ENCODE results near the gene ZBTB25.
"Not testable (repeated sequence)": the region's sequence is repeated elsewhere in the genome, so short reads cannot be mapped to it uniquely, and the experiment has no call there.

The ZBTB25 gene, protein sequence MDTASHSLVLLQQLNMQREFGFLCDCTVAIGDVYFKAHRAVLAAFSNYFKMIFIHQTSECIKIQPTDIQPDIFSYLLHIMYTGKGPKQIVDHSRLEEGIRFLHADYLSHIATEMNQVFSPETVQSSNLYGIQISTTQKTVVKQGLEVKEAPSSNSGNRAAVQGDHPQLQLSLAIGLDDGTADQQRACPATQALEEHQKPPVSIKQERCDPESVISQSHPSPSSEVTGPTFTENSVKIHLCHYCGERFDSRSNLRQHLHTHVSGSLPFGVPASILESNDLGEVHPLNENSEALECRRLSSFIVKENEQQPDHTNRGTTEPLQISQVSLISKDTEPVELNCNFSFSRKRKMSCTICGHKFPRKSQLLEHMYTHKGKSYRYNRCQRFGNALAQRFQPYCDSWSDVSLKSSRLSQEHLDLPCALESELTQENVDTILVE

DNA sequence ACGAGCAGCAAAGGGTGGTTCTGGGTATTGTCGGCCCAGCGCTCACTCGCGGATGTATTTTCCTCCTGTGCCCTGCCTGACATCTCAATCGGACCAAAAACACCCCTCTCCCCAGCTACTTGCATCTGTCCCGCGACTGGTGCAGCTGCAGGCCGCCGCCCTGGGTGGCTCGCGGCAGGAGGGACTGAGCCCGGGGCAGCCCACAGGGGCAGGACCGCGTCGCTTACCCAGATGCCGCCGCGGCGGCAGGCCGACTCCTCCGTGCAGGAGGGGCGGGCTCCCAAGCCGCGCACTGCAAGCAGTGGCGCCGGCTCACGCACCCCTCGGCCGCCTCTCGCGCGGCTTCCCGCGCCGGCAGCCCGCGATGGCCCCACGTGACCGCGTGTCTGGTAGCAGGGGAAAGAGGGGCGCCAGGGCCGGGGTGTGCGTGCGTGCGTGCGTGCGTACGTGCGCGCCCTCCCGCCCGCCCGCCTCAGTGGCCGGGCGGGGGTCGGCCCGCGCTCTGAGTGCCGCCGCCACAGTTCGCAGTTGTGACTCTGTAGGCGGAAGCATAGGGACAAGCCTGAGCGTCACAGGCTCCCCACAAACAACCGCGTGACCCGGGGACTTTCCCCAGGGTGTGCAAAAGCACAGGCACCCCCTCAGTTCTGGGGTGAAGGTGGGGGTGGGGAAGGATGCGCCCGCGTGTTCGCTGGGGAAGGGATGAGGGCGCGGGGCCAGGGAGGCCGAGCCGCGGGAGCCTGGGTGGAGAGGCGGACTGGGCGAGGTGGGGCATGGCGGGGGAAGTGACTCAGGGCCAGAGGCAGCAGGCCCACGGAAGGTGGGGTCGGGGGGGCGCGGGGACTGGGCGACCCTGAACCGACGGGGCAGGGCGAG lies at the start of gene ZBTB25:
ZBTB25 (minus strand) TSS at position 405 of the 876 bp plus-strand sequence. CDS start 13,305 bp downstream, outside the sequence.
- DNase-seq, result no peak

DNA sequence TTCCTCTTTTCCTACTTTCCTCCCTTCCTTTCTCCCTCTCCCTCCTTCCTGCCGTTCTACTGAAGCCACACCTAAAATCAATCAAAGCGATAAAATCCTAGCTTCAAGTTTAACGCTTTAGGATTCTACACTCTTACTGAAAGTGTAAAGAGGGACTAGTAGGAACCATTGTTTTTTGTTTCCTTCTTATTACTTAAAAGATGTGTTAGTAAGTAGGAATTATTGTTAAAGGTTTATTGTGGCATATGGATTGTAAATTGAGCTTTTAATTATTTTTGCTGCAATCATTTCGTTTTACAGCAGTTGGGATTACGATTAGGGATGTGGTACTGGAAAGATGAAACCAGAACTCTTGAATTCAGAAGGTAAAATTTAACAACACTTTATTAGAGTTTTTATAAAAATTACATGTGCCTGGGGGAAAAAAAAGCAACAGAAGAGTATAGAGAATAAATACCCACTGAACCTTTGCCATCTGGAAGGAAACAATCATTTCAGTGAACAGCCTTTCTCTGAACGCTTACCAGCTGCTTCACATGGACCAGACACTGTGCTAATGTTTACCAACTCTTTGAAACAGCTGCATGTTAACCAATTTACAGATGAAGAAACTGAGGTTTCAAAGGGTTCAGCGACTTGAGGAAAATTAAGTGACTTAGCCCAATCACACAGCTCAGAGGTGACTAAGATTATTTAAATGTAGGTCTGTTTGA lies 47.1 kb upstream of the ZBTB25 start:
- DNase-seq, result no peak

DNA sequence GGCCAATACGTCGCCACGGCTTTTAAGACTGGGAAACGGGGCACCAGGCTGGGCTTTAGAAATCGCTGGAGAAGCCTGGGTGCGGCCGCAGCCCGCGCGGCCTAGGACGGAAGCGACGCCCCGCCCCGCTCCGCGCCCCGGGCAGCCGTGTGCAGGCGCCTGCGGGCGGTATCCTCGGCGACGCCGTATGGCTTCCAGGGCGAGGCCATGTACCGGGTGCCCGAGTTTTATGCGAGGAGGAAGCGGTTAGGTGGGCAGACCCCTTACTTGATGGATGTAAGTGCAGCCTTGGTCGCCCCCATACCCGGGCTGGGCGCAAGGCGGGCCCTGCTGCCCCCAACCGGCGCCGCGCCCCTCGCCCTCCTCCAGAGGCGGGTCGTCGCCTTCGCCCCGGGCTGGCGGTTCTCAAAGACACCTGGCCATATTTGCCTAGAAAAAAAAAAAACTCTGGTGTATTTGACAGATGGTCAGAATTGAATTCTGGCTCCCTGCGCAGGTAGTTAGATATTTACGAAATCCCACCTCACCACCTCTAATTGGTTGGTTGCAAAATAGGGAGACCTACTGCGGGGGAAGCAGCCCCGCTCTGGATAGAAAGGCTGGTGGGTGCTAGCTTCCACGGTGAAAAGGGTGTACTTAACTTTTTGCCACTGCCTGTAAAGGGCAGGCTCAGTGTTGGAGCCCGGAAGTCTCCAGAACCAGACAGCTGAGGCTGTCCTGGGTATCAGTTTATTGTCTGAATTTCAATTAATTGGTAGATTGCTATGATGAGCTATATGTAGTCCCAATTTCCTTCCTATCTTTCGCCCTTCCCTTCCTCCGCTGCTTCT lies 46.4 kb upstream of the ZBTB25 start, which contains the start of gene PPP1R36:
PPP1R36 (plus strand) TSS at position 171 of the 830 bp plus-strand sequence; CDS start at position 208, 37 bp downstream.
- no peak for DNase-seq

DNA sequence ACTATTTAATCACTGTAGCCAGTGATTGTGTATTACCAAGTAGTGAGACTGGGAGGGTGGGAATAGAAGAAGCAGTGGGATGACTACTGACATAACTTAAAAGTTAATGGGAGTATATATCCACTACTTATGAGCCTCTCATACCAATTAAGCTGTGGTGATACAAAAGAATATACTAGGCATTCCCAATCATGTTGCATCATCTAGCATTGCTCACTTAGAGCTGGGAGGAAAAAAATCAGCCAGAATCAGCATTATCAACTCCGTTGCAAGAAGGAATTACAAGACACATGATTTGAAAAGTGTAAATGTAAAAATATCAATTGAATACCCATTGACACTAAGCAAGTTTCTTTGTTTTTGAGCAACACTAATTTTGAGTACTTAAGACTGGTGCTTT lies 45.4 kb upstream of the ZBTB25 start:
- DNase-seq, result no peak

DNA sequence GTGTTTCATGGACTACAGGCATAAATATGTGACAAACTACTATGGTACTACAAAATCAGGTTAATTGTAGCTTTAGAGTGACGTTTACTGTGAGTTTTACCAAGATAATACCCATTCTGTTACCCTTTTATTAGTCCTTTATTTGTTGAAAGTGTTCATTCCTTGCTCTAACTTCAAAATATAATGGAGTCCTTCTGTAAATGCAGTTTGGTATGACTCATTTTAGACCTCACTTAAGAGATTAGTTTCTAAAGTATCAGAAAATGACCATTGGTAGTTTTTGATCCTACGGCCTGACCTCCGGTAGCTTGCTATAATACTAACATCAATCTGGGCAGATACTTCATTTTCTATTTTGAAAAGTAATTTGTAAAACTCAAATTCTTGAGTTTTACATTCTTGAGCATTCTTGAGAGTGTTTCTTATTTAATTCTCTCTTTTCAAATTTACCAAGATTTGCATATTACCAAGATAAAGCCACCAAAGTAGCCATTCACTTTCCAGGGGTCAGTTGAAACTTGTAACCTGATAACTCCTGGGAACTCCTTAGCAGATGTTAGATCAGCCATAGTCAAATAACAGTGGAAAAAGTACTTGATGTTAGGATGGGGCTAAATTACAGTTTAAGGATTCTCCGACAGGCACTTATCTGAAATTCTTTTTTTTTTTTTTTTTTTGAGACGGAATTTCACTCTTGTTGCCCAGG lies 41.1 kb upstream of the ZBTB25 start:
- no peak for DNase-seq

DNA sequence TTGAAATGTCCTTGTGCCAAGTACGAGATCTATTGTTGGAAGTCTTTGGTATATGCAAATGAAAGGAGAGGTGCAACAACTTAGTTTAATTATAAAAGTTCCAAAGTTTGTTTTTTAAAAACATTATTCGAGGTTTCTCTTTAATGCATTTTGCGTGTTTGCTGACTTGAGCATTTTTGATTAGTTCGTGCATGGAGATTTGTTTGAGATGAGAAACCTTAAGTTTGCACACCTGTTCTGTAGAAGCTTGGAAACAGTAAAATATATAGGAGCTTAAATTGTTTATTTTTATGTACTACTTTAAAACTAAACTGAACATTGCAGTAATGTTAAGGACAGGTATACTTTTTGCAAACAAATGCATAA lies 39.2 kb upstream of the ZBTB25 start:
- DNase-seq, result no peak

DNA sequence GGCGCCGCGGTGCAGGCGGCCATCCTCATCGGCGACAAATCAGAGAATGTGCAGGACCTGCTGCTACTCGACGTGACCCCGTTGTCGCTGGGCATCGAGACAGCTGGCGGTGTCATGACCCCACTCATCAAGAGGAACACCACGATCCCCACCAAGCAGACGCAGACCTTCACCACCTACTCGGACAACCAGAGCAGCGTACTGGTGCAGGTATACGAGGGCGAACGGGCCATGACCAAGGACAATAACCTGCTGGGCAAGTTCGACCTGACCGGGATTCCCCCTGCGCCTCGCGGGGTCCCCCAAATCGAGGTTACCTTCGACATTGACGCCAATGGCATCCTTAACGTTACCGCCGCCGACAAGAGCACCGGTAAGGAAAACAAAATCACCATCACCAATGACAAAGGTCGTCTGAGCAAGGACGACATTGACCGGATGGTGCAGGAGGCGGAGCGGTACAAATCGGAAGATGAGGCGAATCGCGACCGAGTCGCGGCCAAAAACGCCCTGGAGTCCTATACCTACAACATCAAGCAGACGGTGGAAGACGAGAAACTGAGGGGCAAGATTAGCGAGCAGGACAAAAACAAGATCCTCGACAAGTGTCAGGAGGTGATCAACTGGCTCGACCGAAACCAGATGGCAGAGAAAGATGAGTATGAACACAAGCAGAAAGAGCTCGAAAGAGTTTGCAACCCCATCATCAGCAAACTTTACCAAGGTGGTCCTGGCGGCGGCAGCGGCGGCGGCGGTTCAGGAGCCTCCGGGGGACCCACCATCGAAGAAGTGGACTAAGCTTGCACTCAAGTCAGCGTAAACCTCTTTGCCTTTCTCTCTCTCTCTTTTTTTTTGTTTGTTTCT lies 38.6 kb upstream of the ZBTB25 start:
- DNase-seq, result no peak

DNA sequence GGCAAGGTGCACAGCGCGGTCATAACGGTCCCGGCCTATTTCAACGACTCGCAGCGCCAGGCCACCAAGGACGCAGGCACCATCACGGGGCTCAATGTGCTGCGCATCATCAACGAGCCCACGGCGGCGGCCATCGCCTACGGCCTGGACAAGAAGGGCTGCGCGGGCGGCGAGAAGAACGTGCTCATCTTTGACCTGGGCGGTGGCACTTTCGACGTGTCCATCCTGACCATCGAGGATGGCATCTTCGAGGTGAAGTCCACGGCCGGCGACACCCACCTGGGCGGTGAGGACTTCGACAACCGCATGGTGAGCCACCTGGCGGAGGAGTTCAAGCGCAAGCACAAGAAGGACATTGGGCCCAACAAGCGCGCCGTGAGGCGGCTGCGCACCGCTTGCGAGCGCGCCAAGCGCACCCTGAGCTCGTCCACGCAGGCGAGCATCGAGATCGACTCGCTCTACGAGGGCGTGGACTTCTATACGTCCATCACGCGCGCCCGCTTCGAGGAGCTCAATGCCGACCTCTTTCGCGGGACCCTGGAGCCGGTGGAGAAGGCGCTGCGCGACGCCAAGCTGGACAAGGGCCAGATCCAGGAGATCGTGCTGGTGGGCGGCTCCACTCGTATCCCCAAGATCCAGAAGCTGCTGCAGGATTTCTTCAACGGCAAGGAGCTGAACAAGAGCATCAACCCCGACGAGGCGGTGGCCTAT lies 37.8 kb upstream of the ZBTB25 start:
- no peak for DNase-seq

DNA sequence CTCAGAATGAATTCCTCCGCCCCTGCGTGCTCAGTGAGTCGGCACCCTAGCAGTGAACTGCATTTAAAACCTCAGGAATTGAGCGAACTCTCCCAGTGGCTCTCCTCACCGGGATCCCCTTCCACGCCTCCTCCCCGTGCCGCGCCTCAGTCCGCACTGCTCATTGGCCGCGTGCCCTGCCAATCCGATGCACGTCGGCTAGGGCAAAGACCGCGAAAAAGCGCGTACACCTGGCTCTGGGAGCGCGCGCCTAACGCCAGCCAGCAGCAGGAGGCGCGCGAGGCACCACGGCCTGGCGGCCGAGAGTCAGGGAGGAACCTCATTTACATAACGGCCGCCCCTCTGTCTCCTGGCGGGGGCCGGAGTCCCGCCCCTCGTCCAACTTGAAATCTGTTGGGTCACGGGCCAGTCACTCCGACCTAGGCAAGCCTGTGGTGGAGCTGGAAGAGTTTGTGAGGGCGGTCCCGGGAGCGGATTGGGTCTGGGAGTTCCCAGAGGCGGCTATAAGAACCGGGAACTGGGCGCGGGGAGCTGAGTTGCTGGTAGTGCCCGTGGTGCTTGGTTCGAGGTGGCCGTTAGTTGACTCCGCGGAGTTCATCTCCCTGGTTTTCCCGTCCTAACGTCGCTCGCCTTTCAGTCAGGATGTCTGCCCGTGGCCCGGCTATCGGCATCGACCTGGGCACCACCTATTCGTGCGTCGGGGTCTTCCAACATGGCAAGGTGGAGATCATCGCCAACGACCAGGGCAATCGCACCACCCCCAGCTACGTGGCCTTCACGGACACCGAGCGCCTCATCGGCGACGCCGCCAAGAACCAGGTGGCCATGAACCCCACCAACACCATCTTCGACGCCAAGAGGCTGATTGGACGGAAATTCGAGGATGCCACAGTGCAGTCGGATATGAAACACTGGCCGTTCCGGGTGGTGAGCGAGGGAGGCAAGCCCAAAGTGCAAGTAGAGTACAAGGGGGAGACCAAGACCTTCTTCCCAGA lies 36.9 kb upstream of the ZBTB25 start, which contains the start of gene HSPA2:
HSPA2 (plus strand) TSS at position 534 of the 995 bp plus-strand sequence; CDS start at position 643, 109 bp downstream.
- DNase-seq, result peak; percentile 95

DNA sequence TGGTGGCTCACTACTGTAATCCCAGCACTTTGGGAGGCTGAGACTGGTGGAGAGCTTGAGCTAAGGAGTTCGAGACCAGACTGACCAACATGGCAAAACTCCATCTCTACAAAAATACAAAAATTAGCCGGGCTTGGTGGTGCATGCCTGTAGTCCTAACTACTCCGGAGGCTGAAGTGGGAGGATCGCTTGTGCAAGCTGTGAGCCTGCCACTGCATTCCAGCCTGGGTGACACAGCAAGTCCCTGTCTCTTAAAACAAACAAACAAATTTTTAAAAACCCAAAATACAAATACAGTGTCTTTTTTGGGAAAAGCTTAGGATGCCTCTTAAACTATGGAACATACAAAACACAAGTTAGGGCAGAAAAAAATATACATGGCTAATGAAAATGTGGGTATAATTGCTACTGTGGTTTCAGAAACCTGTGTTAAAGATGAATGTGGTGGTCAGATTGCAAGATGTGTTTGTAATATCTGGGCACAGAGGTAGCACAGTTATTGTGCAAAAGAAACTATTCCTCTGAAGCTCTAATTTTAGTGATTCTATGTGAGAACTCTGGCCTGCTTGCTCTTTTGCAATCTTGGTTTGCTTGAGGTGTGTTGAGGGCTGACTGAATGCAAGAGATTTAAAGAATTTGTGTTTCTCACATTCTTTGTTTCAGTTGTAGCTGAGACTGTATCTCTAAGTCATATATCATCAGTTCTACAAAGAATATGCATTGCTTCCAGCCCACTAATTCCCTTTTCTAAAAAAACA lies 33.0 kb upstream of the ZBTB25 start:
- DNase-seq, result no peak

DNA sequence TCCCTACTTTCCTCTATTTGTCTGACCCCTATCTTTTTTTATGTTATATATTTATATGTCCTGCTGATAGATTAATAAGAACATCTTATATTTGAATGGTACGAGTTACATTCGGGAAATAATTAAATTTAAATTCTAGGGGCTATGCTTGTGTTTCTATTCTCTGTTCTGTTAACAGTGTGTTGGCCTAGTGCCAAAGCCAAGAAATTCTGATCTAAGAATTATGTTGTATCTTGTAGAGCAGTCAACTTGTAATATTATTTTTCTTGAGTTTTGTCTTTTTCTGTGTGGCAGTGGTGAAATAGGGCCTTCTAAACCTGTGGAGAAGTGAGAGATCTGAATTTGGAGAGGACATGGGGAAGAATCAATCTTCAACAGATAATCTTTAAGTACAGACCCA lies 27.9 kb upstream of the ZBTB25 start:
- DNase-seq, result no peak

DNA sequence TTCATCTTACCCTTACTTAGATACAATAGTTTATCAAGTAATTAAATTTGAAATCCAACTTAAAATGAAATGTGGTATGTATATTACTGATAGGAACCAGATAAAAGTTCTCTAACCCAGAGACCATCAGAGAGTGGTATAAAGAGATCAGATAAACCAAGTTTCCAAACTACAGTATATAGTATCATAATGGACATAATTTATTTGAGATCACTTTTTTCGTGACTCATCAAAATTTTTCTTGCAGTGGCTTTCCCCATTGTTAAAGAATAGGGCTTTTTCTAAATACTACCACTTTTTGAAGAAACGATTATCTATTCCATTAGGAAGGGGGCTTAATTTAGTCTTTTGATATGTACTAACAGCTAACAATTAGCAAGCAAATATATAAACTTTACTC lies 21.7 kb upstream of the ZBTB25 start:
- DNase-seq, result no peak

DNA sequence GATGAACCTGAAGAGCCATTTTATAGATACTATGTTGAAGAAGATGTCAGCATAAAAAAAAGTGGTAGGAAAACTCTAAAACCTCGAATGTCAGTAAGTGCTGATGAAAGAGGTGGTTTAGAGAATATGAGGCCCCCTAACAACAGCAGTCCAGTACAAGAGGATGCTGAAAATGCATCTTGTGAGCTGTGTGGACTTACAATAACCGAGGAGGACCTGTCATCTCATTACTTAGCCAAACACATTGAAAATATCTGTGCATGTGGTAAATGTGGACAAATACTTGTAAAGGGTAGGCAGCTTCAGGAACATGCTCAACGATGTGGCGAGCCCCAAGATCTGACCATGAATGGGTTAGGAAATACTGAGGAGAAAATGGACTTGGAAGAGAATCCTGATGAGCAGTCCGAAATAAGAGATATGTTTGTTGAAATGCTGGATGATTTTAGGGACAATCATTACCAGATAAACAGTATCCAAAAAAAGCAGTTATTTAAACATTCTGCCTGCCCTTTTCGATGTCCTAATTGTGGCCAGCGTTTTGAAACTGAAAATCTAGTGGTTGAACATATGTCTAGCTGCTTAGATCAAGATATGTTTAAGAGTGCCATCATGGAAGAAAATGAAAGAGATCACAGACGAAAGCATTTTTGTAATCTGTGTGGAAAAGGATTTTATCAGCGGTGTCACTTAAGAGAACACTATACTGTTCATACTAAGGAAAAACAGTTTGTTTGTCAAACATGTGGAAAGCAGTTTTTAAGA lies 19.1 kb upstream of the ZBTB25 start:
- no peak for DNase-seq

DNA sequence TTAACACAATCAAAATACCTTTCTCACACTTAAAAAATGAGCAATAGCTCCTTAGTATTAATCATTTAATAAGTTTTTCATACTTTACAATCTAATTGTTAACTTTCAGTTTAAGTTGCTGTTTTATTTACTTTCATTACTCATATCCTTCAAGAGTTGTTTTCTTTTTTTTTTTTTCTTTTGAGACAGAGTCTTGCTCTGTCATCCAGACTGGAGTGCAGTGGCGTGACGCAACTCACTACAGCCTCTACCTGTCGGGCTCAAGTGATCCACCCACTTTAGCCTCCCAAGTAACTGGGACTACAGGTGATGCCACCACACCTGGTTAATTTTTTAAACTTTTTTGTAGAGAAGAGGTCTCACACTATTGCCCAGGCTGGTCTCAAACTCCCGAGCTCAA lies 17.1 kb upstream of the ZBTB25 start:
- DNase-seq, result no peak

DNA sequence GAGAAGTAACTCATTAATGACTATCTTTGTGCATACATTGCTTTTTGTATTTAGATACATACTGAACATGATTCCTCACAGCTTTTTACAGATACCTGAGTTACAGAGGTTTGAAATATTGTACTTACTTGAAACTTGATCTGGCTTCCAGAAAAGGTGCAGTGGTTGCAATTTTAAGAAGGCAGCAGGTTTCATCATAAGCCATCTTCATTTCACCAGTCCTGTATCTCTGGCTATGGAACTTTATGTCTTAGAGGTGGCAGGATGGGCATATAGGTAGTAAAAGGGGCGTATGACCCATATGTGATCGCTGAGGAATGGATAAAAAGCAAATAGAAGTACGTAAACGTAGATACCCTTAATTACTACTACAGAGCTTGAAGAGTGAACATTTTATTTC lies 14.6 kb upstream of the ZBTB25 start:
- DNase-seq, result no peak

DNA sequence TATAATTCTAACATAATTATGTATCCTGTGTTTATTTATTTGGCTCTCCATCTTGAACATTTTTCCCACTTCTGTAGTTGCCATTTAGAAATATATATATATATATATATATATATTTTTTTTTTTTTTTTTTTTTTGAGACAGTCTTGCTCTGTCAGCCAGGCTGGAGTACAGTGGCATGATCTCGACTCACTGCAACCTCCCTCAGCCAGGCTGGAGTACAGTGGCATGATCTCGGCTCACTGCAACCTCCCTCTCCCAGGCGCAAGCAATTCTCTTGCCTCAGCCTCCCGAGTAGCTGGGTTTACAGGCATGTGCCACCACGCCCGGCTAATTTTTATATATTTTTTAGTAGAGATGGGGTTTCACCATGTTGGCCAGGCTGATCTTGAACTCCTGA lies 14.0 kb upstream of the ZBTB25 start:
- not testable (repeated sequence) for DNase-seq

DNA sequence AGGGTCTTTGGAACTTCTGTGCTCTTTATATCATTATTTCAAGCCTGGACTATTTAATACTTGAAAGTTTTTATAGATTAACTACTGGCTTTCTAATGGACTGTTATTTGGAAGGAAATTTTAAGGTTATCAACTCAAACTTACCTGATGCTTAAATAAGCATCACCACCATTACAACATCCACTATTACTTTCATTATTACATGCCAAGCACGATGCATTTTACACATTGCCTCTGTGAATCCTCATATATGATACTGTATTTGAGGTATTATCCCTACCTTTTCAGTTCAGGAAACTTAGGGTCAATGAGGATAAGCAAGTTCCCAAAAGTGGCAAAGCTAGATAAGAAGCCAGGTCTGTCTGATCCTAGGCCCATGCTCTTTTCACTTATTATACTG lies 13.3 kb upstream of the ZBTB25 start:
- DNase-seq, result no peak

All from NCI-H2029 treated with DMSO at 0.1 percent for 48 hours (cell line).